Neutrophil (primary cell): ENCODE data around the gene CFDP1.

ENCODE experiments used
- H3K27ac ChIP-seq: fragments of 200-600 bp; sonication (generic); 2 replicates; pipeline ENCODE4 v1.5.1; 2016; ENCODE audit warnings: mild to moderate bottlenecking, moderate library complexity
- H3K27me3 ChIP-seq: fragments of 200-600 bp; sonication (generic); 2 replicates; pipeline ENCODE4 v1.6.0; 2016; ENCODE audit warnings: mild to moderate bottlenecking
- H3K36me3 ChIP-seq: fragments of 200-600 bp; sonication (generic); 2 replicates; pipeline ENCODE4 v1.5.1; 2017
- H3K4me1 ChIP-seq, 2 experiments: fragments of 200-600 bp in 1 of 2; sonication (generic) in 1 of 2; 1 replicate in 1 of 2; 2 replicates in 1 of 2; pipeline versions ENCODE4 v1.5.1 to v1.6.1; 2013 to 2016; ENCODE audit warnings: low read depth in 1 of 2, low read length in 1 of 2, mild to moderate bottlenecking in 1 of 2, moderate library complexity in 1 of 2; ENCODE audit not compliant: control insufficient read depth in 1 of 2, insufficient read depth in 1 of 2
- H3K4me3 ChIP-seq, 2 experiments: fragments of 200-600 bp in 1 of 2; sonication (generic) in 1 of 2; 1 replicate in 1 of 2; 2 replicates in 1 of 2; pipeline ENCODE4 v1.5.1; 2013 to 2016; ENCODE audit warnings: low read depth in 1 of 2, low read length in 1 of 2, mild to moderate bottlenecking in 1 of 2, moderate library complexity in 1 of 2
- H3K9me3 ChIP-seq: fragments of 200-600 bp; sonication (generic); 2 replicates; pipeline ENCODE4 v1.5.1; 2016
- CTCF ChIP-seq: fragments of 200-600 bp; sonication (generic); IDR thresholded peaks from 2 replicates; pipeline ENCODE4 v1.5.1; 2016; ENCODE audit warnings: antibody characterized with exemption

The CFDP1 gene

GRCh38 chr16:75477680-75478473 is 44.6 kb upstream of the CFDP1 start:
- H3K27ac ChIP-seq, result no peak overlapping the region
- TF ChIP-seq CTCF, result no peak

DNA sequence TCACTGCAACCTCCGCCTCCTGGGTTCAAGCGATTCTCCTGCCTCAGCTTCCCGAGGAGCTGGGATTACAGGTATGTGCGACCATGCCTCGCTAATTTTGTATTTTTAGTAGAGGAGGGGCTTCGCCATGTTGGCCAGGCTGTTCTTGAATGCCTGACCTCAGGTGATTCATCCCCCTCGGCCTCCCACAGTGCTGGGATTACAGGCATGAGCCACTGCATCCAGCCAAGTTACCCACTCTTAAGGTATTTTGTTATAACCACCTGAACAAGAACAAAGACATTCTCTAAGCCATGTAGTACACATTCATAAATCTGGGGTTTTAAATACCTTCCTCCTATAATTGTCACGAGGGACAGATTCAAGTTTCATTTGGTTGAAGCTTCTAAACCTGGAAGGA is 43.5 kb upstream of the CFDP1 start:
- no peaks in the 10 kb centered on the region for H3K9me3 ChIP-seq
- H3K27me3 ChIP-seq, result peaks cover 7% of the 10 kb centered on the region
- H3K4me3 ChIP-seq, result no peak overlapping the region
- H3K36me3 ChIP-seq, result no peaks in the 10 kb centered on the region
- no peak for TF ChIP-seq CTCF
- no peak overlapping the region for H3K27ac ChIP-seq
- no peaks in the 10 kb centered on the region for H3K4me1 ChIP-seq

More at GRCh38 chr16:75477680-75478473, 44.6 kb upstream of the CFDP1 start:
- Histone ChIP-seq H3K4me1 (no peaks in the 10 kb centered on the region), H3K36me3 (no peaks in the 10 kb centered on the region), H3K27me3 (peaks cover 7% of the 10 kb centered on the region), H3K9me3 (no peaks in the 10 kb centered on the region), H3K4me3 (no peak overlapping the region)

GRCh38 chr16:75475420-75475847 is 42.1 kb upstream of the CFDP1 start:
- Histone ChIP-seq H3K9me3 (no peaks in the 10 kb centered on the region), H3K27ac (no peak overlapping the region), H3K4me1 (no peaks in the 10 kb centered on the region), H3K36me3 (no peaks in the 10 kb centered on the region), H3K27me3 (peaks cover 7% of the 10 kb centered on the region), H3K4me3 (no peak overlapping the region)
- no peak for TF ChIP-seq CTCF

DNA sequence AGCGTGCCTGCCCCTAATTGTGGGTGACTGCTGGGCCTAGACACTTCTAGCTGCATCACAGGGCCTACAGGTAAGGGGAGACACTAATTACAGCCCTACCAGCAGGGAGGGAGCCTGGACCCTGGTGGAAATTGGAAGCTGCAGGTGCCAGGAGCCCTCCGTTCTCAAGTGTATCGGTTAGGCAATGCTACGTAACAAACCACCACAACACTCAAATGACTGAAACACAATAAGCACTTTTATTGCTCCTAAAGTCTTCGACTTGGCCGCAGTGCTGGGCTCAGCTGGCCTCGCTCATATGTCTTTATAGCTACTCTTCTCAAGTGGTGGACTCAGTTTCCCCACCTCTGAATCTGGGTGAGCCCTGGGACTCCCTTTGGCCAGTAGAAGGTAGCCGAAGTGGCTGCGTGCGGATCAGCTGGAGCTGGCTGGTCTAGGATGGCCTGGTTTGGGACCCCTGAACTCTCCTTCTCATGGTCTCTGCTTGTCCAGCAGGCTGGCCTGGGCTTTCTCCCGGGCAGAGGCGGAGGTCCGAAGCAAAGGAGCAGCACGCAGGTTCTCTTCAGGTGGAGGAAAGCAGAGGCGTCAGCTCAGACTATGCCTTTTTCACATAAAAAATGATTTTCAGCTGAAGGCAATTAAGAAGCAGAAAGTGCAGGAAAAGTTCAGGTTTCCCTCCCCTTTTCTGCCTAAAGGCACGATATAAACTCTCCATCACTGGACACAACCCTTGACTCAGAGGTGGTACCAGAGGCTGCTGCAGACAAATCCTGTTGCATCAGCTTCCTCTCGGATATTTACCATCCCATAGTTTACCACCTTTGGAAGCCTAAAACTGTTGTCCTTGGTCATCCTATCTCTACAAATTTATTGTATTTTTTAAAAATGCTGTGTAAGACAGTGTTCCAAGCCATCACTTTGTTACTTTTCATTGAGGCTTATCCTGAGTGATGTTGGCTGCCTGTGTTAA is 39.9 kb upstream of the CFDP1 start:
- no peaks in the 10 kb centered on the region for H3K36me3 ChIP-seq
- H3K27me3 ChIP-seq, result peaks cover 7% of the 10 kb centered on the region
- no peaks in the 10 kb centered on the region for H3K9me3 ChIP-seq
- TF ChIP-seq CTCF, result no peak
- H3K4me1 ChIP-seq, result no peaks in the 10 kb centered on the region
- no peak overlapping the region for H3K4me3 ChIP-seq
- H3K27ac ChIP-seq, result no peak overlapping the region

- TF ChIP-seq CTCF, result no peak
- no peaks in the 10 kb centered on the region for H3K9me3 ChIP-seq
- peaks cover under 1% of the 10 kb centered on the region for H3K27me3 ChIP-seq
- H3K36me3 ChIP-seq, result no peaks in the 10 kb centered on the region
- no peak overlapping the region for H3K4me3 ChIP-seq
- H3K27ac ChIP-seq, result no peak overlapping the region
- no peaks in the 10 kb centered on the region for H3K4me1 ChIP-seq
These were observed 38.7 kb upstream of the CFDP1 start for GRCh38 chr16:75471723-75472633.
